ENCODE measurements around the gene SUN3. TPM values are rescaled to one million over a fixed set of nuclear protein-coding genes. Genes with fewer than 3 reads are reported as not detected.
A peak's percentile ranks its signal among the peaks of the same experiment; 100 is the strongest.

Gene SUN3
- total RNA-seq, 2 donors from 2014 or later: not detected

GRCh38 chr7:47948141-47948790 lies 80.6 kb downstream of the SUN3 start, which contains the start of gene PKD1L1:
PKD1L1 (minus strand) TSS chr7:47948466; CDS start chr7:47948440, 26 bp downstream.
- Mint-ChIP-seq H3K27me3 (ENCODE audit: insufficient read depth) (peaks cover 6% of the 10 kb centered on the region), H3K4me1 (peaks cover 34% of the 10 kb centered on the region), H3K9me3 (no peaks in the 10 kb centered on the region), H3K36me3 (ENCODE audit: low read depth) (no peaks in the 10 kb centered on the region), H3K27ac (peak within 1 kb of the TSS; percentile 10), H3K4me3 (no peak within 1 kb of the TSS)
- DNase-seq: no peak
- no peak within 1 kb of the TSS for H3K27ac ChIP-seq (ENCODE audit: low read depth, low read length)
- H3K4me1 ChIP-seq (ENCODE audit: control insufficient read depth, insufficient read depth, low read length): peaks cover 8% of the 10 kb centered on the region
- TF ChIP-seq CTCF (conservative IDR thresholded peaks at IDR 0.05): no peak
- H3K36me3 ChIP-seq (ENCODE audit: control insufficient read depth, insufficient read depth, low read length): peaks cover 3% of the 10 kb centered on the region
- no peak within 1 kb of the TSS for H3K4me3 ChIP-seq (ENCODE audit: low read length)
- no peak within 1 kb of the TSS for H3K9ac ChIP-seq (ENCODE audit: extremely low read depth, low read length, poor library complexity, severe bottlenecking)
- no peaks in the 10 kb centered on the region for H3K9me3 ChIP-seq (ENCODE audit: control insufficient read depth, low read length)
- WGBS, 2 experiments (ENCODE audit: insufficient coverage in 1 of 2, insufficient read length in 1 of 2): 89 to 91% methylated on average over 5 to 7 of the region's 7 CpGs
- no peaks in the 10 kb centered on the region for H3K27me3 ChIP-seq (ENCODE audit: control insufficient read depth, insufficient read depth, low read length, poor library complexity, severe bottlenecking)

- DNase-seq: no peak
- H3K9me3 Mint-ChIP-seq: no peaks in the 10 kb centered on the region
- H3K27ac ChIP-seq (ENCODE audit: low read depth, low read length): no peak overlapping the region
- H3K36me3 ChIP-seq (ENCODE audit: control insufficient read depth, insufficient read depth, low read length): no peaks in the 10 kb centered on the region
- H3K4me1 ChIP-seq (ENCODE audit: control insufficient read depth, insufficient read depth, low read length): peaks cover 5% of the 10 kb centered on the region
- no peak overlapping the region for H3K4me3 ChIP-seq (ENCODE audit: low read length)
- H3K9ac ChIP-seq (ENCODE audit: extremely low read depth, low read length, poor library complexity, severe bottlenecking): no peak overlapping the region
- peak overlapping the region; percentile 10 for H3K27ac Mint-ChIP-seq
- no peaks in the 10 kb centered on the region for H3K27me3 ChIP-seq (ENCODE audit: control insufficient read depth, insufficient read depth, low read length, poor library complexity, severe bottlenecking)
- WGBS, 2 experiments (ENCODE audit: insufficient coverage in 1 of 2, insufficient read length in 1 of 2): 86 to 92% methylated on average over 4 to 7 of the region's 7 CpGs
- H3K4me3 Mint-ChIP-seq: no peak overlapping the region
- TF ChIP-seq CTCF (conservative IDR thresholded peaks at IDR 0.05): no peak
- H3K9me3 ChIP-seq (ENCODE audit: control insufficient read depth, low read length): no peaks in the 10 kb centered on the region
- peaks cover 31% of the 10 kb centered on the region for H3K4me1 Mint-ChIP-seq
- no peaks in the 10 kb centered on the region for H3K36me3 Mint-ChIP-seq (ENCODE audit: low read depth)
- H3K27me3 Mint-ChIP-seq (ENCODE audit: insufficient read depth): peaks cover 6% of the 10 kb centered on the region
Measured at GRCh38 chr7:47947355-47947749, 81.6 kb downstream of the SUN3 start.

GRCh38 chr7:47946581-47947354 lies 82.1 kb downstream of the SUN3 start:
- Histone ChIP-seq H3K27me3 (ENCODE audit: control insufficient read depth, insufficient read depth, low read length, poor library complexity, severe bottlenecking) (no peaks in the 10 kb centered on the region), H3K4me3 (ENCODE audit: low read length) (no peak overlapping the region), H3K36me3 (ENCODE audit: control insufficient read depth, insufficient read depth, low read length) (no peaks in the 10 kb centered on the region), H3K4me1 (ENCODE audit: control insufficient read depth, insufficient read depth, low read length) (no peaks in the 10 kb centered on the region), H3K27ac (ENCODE audit: low read depth, low read length) (no peak overlapping the region), H3K9ac (ENCODE audit: extremely low read depth, low read length, poor library complexity, severe bottlenecking) (no peak overlapping the region), H3K9me3 (ENCODE audit: control insufficient read depth, low read length) (no peaks in the 10 kb centered on the region)
- TF ChIP-seq CTCF (conservative IDR thresholded peaks at IDR 0.05): no peak
- DNase-seq: no peak
- 93 to 94% methylated on average over 7 of the region's 7 CpGs for WGBS, 2 experiments (ENCODE audit: insufficient coverage in 1 of 2, insufficient read length in 1 of 2)
- Mint-ChIP-seq H3K36me3 (ENCODE audit: low read depth) (no peaks in the 10 kb centered on the region), H3K4me1 (peaks cover 27% of the 10 kb centered on the region), H3K27ac (no peak overlapping the region), H3K9me3 (no peaks in the 10 kb centered on the region), H3K27me3 (ENCODE audit: insufficient read depth) (peaks cover 6% of the 10 kb centered on the region), H3K4me3 (no peak overlapping the region)
